Hepatocyte (in vitro differentiated cells): ENCODE measurements around the gene SMAD3.

ENCODE experiments used
- CTCF ChIP-seq: fragments of 200-600 bp; sonication (generic); IDR thresholded peaks from 2 replicates; pipeline ENCODE4 v1.5.1; 2016; ENCODE audit warnings: antibody characterized with exemption, mild to moderate bottlenecking; ENCODE audit not compliant: poor library complexity
- EZH2phosphoT487 ChIP-seq: fragments of 200-600 bp; sonication (generic); IDR thresholded peaks from one replicate; pipeline ENCODE4 v1.6.1; 2018; ENCODE audit warnings: antibody characterized with exemption, mild to moderate bottlenecking, low read depth, moderate library complexity; ENCODE audit not compliant: unreplicated experiment, severe bottlenecking

DNA sequence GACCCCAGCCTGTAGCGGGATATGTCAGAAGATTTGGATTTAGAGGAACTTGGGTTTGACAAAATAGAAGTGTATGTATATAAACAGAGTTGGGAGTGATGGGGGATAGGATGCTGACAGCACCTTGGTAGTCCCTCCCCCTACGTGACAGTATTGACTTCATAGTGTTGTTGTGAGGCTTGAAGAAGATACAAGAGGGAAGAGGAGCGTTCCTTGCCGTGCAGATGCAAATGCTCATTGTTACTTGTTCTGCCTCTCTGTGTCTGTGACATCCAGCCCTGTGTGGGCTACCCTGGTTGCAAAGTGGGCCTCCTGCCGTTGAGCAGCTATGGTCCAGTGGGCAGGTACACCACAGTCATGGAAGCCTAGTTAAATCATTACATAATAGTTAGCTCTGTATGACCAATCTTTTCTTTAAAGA is 45.0 kb downstream of the SMAD3 start:
- TF ChIP-seq CTCF (no peak), EZH2phosphoT487 (no peak)
